ENCODE measurements around the gene CTBP1. TPM values are rescaled to one million over a fixed set of nuclear protein-coding genes. Genes with fewer than 3 reads are reported as not detected.

Gene CTBP1
- total and polyA plus RNA-seq, 2 experiments from 2014 or later: 74.0 to 192 TPM

DNA sequence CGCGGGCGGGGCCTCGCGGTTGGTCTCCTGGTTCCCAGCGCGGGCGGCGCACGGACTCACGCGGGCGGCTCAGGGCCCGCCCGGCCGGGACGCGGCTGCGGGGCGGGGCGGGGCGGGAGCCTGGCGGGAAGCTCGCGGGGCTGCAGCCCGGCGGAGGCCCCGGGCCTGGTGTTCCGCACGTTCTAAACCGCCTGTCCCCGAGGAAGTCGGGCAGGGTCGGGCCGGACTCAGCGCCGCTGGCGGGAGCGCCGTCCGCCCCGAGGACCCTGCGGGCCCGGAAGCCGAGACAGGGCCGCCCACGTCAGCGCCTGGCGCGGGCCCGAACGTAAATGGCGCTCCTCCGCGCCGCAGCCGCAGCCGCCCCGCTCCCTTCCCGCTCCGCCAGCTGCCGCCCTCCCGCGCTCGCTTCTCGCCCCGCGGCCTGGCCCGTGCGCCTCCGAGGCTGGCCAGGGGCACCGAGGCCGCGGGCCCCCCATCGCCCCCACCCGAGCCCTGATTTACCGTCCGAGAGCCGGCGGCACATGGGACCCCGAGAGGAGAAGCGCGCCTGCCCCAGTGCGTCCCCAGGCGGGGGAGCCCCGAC lies 309 bp upstream of the CTBP1 start:
- peak; percentile 30 for ATAC-seq
- H3F3A ChIP-seq (replicated peaks; ENCODE audit: low read depth): no peaks in the 10 kb centered on the region

DNA sequence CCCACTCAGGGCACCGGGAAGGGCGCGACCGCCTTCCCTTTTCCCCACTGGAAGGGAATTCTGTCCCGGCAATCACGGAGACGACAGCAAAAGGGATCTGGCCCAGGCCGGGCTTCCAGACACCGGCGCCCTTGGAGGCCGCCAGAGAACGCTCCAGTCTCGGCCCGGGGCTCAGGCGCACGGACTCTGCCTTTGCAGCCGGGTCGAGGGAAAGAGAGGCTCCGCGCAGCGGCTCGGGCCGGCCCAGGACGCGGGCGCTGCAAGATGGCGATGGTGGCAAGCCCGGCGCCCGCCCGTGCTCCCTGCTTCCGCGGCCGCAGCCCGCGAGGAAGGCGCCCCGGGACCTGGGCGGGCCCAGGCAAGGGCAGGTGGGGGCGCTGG lies 1.1 kb downstream of the CTBP1 start:
- Histone ChIP-seq H3K36me3 (ENCODE audit: insufficient read depth) (no peaks in the 10 kb centered on the region), H3K4me3 (peak overlapping the region; percentile 95), H4K20me1 (replicated peaks; ENCODE audit: insufficient read depth) (peaks cover 7% of the 10 kb centered on the region), H3F3A (replicated peaks; ENCODE audit: low read depth) (no peaks in the 10 kb centered on the region), H3K79me2 (replicated peaks; ENCODE audit: insufficient read depth) (peaks cover 51% of the 10 kb centered on the region), H3K27ac (ENCODE audit: low read depth) (no peak overlapping the region), H3K27me3 (ENCODE audit: insufficient read depth) (no peaks in the 10 kb centered on the region), H2AFZ (no peak overlapping the region), H3K4me2 (peak overlapping the region; percentile 97), H3K9me2 (ENCODE audit: insufficient read depth) (0 out of 2 replicates have a peak, but pooled peaks cover 3% of the 10 kb centered on the region), H3K4me1 (ENCODE audit: insufficient read depth) (peaks cover 12% of the 10 kb centered on the region; the same call in 1 of the 2 replicates)
- H3K27ac Mint-ChIP-seq: no peak overlapping the region
- peaks cover 33% of the 10 kb centered on the region for H3K36me3 Mint-ChIP-seq (ENCODE audit: low read depth)
- H3K4me1 Mint-ChIP-seq: peaks cover 13% of the 10 kb centered on the region
- ATAC-seq (no peak; the same call in 2 of the 3 replicates), DNase-seq (ENCODE audit: low spot score) (no peak)
- peaks cover 33% of the 10 kb centered on the region for H3K9me3 Mint-ChIP-seq
- H3K27me3 Mint-ChIP-seq (ENCODE audit: insufficient read depth, low read depth, poor library complexity): peaks cover 24% of the 10 kb centered on the region
- H3K4me3 Mint-ChIP-seq: peak overlapping the region; percentile 84
- TF ChIP-seq, protein P1, sequence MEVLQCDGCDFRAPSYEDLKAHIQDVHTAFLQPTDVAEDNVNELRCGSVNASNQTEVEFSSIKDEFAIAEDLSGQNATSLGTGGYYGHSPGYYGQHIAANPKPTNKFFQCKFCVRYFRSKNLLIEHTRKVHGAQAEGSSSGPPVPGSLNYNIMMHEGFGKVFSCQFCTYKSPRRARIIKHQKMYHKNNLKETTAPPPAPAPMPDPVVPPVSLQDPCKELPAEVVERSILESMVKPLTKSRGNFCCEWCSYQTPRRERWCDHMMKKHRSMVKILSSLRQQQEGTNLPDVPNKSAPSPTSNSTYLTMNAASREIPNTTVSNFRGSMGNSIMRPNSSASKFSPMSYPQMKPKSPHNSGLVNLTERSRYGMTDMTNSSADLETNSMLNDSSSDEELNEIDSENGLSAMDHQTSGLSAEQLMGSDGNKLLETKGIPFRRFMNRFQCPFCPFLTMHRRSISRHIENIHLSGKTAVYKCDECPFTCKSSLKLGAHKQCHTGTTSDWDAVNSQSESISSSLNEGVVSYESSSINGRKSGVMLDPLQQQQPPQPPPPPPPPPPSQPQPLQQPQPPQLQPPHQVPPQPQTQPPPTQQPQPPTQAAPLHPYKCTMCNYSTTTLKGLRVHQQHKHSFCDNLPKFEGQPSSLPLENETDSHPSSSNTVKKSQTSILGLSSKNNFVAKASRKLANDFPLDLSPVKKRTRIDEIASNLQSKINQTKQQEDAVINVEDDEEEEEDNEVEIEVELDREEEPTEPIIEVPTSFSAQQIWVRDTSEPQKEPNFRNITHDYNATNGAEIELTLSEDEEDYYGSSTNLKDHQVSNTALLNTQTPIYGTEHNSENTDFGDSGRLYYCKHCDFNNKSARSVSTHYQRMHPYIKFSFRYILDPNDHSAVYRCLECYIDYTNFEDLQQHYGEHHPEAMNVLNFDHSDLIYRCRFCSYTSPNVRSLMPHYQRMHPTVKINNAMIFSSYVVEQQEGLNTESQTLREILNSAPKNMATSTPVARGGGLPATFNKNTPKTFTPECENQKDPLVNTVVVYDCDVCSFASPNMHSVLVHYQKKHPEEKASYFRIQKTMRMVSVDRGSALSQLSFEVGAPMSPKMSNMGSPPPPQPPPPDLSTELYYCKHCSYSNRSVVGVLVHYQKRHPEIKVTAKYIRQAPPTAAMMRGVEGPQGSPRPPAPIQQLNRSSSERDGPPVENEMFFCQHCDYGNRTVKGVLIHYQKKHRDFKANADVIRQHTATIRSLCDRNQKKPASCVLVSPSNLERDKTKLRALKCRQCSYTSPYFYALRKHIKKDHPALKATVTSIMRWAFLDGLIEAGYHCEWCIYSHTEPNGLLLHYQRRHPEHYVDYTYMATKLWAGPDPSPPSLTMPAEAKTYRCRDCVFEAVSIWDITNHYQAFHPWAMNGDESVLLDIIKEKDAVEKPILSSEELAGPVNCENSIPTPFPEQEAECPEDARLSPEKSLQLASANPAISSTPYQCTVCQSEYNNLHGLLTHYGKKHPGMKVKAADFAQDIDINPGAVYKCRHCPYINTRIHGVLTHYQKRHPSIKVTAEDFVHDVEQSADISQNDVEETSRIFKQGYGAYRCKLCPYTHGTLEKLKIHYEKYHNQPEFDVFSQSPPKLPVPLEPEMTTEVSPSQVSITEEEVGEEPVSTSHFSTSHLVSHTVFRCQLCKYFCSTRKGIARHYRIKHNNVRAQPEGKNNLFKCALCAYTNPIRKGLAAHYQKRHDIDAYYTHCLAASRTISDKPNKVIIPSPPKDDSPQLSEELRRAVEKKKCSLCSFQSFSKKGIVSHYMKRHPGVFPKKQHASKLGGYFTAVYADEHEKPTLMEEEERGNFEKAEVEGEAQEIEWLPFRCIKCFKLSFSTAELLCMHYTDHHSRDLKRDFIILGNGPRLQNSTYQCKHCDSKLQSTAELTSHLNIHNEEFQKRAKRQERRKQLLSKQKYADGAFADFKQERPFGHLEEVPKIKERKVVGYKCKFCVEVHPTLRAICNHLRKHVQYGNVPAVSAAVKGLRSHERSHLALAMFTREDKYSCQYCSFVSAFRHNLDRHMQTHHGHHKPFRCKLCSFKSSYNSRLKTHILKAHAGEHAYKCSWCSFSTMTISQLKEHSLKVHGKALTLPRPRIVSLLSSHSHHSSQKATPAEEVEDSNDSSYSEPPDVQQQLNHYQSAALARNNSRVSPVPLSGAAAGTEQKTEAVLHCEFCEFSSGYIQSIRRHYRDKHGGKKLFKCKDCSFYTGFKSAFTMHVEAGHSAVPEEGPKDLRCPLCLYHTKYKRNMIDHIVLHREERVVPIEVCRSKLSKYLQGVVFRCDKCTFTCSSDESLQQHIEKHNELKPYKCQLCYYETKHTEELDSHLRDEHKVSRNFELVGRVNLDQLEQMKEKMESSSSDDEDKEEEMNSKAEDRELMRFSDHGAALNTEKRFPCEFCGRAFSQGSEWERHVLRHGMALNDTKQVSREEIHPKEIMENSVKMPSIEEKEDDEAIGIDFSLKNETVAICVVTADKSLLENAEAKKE (CRISPR knock-in tag; IDR thresholded peaks at IDR 0.05): no peak

More for the DNA sequence above, 309 bp upstream of the CTBP1 start:
- peaks cover 44% of the 10 kb centered on the region for H3K36me3 Mint-ChIP-seq (ENCODE audit: low read depth)
- no peak overlapping the region; the same call in 1 of the 2 replicates for H3K27ac Mint-ChIP-seq
- Histone ChIP-seq H3K4me3 (peak overlapping the region; percentile 72), H3K27ac (ENCODE audit: low read depth) (0 out of 2 replicates have a peak overlapping the region, but pooled peaks have one; percentile 19), H3K4me1 (ENCODE audit: insufficient read depth) (peaks cover 12% of the 10 kb centered on the region; the same call in 1 of the 2 replicates), H4K20me1 (replicated peaks; ENCODE audit: insufficient read depth) (peaks cover 7% of the 10 kb centered on the region), H3K9me2 (ENCODE audit: insufficient read depth) (0 out of 2 replicates have a peak, but pooled peaks cover 3% of the 10 kb centered on the region), H3K4me2 (peak overlapping the region; percentile 84), H3K27me3 (ENCODE audit: insufficient read depth) (no peaks in the 10 kb centered on the region), H3K79me2 (replicated peaks; ENCODE audit: insufficient read depth) (peaks cover 37% of the 10 kb centered on the region), H2AFZ (peak overlapping the region; percentile 63), H3K36me3 (ENCODE audit: insufficient read depth) (peaks cover 2% of the 10 kb centered on the region; the same call in 1 of the 2 replicates)
- peaks cover 47% of the 10 kb centered on the region for H3K9me3 Mint-ChIP-seq
- H3K4me3 Mint-ChIP-seq: peak overlapping the region; percentile 72
- peak; percentile 87 for DNase-seq (ENCODE audit: low spot score)
- H3K4me1 Mint-ChIP-seq: peaks cover 13% of the 10 kb centered on the region
- peaks cover 23% of the 10 kb centered on the region for H3K27me3 Mint-ChIP-seq (ENCODE audit: insufficient read depth, low read depth, poor library complexity)
- 0 out of 2 replicates have a peak, but pooled peaks have one; percentile 27 for TF ChIP-seq POLR2AphosphoS5 (IDR thresholded peaks at IDR 0.05; ENCODE audit: low read depth)
- TF ChIP-seq EZH2 (IDR thresholded peaks at IDR 0.05; ENCODE audit: low read depth, unreplicated experiment): no peak

All from GM23338 (cell line).